Measurements from ENCODE around the gene FASTKD3.

FASTKD3 gene

GRCh38 chr5:7877851-7878250 lies 9.0 kb upstream of the FASTKD3 start:
- Histone ChIP-seq H3K27me3 (replicated peaks; ENCODE audit: control insufficient read depth, insufficient read depth, low read length) (no peaks in the 10 kb centered on the region), H3K4me3 (replicated peaks; ENCODE audit: low read depth, low read length) (no peak overlapping the region), H3K36me3 (ENCODE audit: control insufficient read depth, insufficient read depth, low read length) (peaks cover 19% of the 10 kb centered on the region)
- no peak for DNase-seq (ENCODE audit: extremely low read depth, insufficient read length)
- TF ChIP-seq CTCF (IDR thresholded peaks at IDR 0.05; ENCODE audit: insufficient read depth, low read length, poor library complexity, severe bottlenecking) = no peak

- Histone ChIP-seq H3K4me3 (replicated peaks; ENCODE audit: low read depth, low read length) (no peak overlapping the region), H3K27me3 (replicated peaks; ENCODE audit: control insufficient read depth, insufficient read depth, low read length) (no peaks in the 10 kb centered on the region), H3K36me3 (ENCODE audit: control insufficient read depth, insufficient read depth, low read length) (peaks cover 17% of the 10 kb centered on the region)
- TF ChIP-seq CTCF (IDR thresholded peaks at IDR 0.05; ENCODE audit: insufficient read depth, low read length, poor library complexity, severe bottlenecking) = no peak
- DNase-seq (ENCODE audit: extremely low read depth, insufficient read length) = no peak
These were observed 8.0 kb upstream of the FASTKD3 start for GRCh38 chr5:7876867-7877266.

- no peak overlapping the region for H3K4me3 ChIP-seq (replicated peaks; ENCODE audit: low read depth, low read length)
- no peak for TF ChIP-seq CTCF (IDR thresholded peaks at IDR 0.05; ENCODE audit: insufficient read depth, low read length, poor library complexity, severe bottlenecking)
- peaks cover 13% of the 10 kb centered on the region for H3K36me3 ChIP-seq (ENCODE audit: control insufficient read depth, insufficient read depth, low read length)
- H3K27me3 ChIP-seq (replicated peaks; ENCODE audit: control insufficient read depth, insufficient read depth, low read length) = no peaks in the 10 kb centered on the region
- no peak for DNase-seq (ENCODE audit: extremely low read depth, insufficient read length)
These were observed 6.3 kb upstream of the FASTKD3 start for GRCh38 chr5:7875151-7875550.

- no peaks in the 10 kb centered on the region for H3K27me3 ChIP-seq (replicated peaks; ENCODE audit: control insufficient read depth, insufficient read depth, low read length)
- DNase-seq (ENCODE audit: extremely low read depth, insufficient read length) = no peak
- H3K4me3 ChIP-seq (replicated peaks; ENCODE audit: low read depth, low read length) = no peak overlapping the region
- peaks cover 8% of the 10 kb centered on the region for H3K36me3 ChIP-seq (ENCODE audit: control insufficient read depth, insufficient read depth, low read length)
- no peak for TF ChIP-seq CTCF (IDR thresholded peaks at IDR 0.05; ENCODE audit: insufficient read depth, low read length, poor library complexity, severe bottlenecking)
These were observed 5.8 kb upstream of the FASTKD3 start for GRCh38 chr5:7874639-7875038.

- H3K4me3 ChIP-seq (replicated peaks; ENCODE audit: low read depth, low read length) = no peak overlapping the region
- peaks cover 6% of the 10 kb centered on the region for H3K36me3 ChIP-seq (ENCODE audit: control insufficient read depth, insufficient read depth, low read length)
- no peak for TF ChIP-seq CTCF (IDR thresholded peaks at IDR 0.05; ENCODE audit: insufficient read depth, low read length, poor library complexity, severe bottlenecking)
- H3K27me3 ChIP-seq (replicated peaks; ENCODE audit: control insufficient read depth, insufficient read depth, low read length) = no peaks in the 10 kb centered on the region
- no peak for DNase-seq (ENCODE audit: extremely low read depth, insufficient read length)
These were observed 4.4 kb upstream of the FASTKD3 start for GRCh38 chr5:7873216-7873615.

GRCh38 chr5:7872517-7873130 lies 3.8 kb upstream of the FASTKD3 start:
- no peak overlapping the region for H3K4me3 ChIP-seq (replicated peaks; ENCODE audit: low read depth, low read length)
- TF ChIP-seq CTCF (IDR thresholded peaks at IDR 0.05; ENCODE audit: insufficient read depth, low read length, poor library complexity, severe bottlenecking) = no peak
- H3K27me3 ChIP-seq (replicated peaks; ENCODE audit: control insufficient read depth, insufficient read depth, low read length) = no peaks in the 10 kb centered on the region
- H3K36me3 ChIP-seq (ENCODE audit: control insufficient read depth, insufficient read depth, low read length) = peaks cover 3% of the 10 kb centered on the region
- no peak for DNase-seq (ENCODE audit: extremely low read depth, insufficient read length)
